ENCODE measurements around the gene ZNF396. TPM values are rescaled to one million over a fixed set of nuclear protein-coding genes. Genes with fewer than 3 reads are reported as not detected.

ZNF396 gene
- total and polyA plus RNA-seq, 9 of the 15 experiments (the other 6 are each of a cell fraction or from before 2014, with no cell fraction given) = 0.73 to 2.3 (median 1.9) TPM

DNA sequence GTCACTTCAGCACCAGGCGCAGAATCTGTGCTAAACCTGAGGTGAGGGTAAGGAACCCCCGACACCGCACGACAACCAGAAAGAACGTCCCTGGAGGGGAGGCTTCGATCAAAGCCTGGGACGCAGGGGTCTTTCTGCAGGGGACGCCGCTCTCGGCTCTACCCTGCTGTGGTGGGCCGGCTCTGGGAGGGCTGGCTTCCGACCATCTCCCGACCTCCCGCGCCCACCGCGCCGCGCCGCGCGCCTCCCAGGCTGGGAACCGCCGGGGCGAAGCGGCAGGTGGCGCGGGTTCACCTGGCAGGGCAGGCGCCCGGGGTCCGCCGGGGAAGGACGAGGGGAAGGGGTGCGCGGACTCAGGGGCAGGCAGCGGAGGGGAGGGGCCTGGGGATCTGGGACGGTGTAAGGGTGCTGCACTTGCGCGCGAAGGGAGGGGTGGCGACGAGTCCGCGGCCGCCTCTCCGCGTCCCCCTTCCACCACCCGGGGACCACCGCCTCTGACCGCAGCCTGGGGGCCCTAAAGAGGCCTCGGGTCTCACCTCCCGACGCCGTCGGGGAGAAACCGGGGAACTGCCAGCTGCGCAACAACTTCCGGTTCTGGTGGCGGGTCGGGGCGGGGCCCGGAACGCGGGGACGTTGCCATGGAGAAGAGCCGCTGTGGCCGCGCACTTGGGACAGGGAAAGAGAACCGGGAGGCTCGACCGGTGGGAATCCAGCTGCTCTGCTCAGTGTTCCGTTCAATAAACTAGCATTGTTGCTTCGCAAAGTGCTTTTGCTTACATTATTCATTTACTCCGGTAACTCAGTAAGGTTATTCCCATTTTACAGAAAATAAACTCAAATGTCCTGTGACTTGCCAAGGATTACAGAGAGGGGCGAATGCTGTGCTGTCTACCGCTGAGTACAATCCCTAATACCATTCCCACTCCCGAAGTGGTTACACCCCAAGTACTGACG is at the start of gene ZNF396 (continued):
- TF ChIP-seq, protein P1, sequence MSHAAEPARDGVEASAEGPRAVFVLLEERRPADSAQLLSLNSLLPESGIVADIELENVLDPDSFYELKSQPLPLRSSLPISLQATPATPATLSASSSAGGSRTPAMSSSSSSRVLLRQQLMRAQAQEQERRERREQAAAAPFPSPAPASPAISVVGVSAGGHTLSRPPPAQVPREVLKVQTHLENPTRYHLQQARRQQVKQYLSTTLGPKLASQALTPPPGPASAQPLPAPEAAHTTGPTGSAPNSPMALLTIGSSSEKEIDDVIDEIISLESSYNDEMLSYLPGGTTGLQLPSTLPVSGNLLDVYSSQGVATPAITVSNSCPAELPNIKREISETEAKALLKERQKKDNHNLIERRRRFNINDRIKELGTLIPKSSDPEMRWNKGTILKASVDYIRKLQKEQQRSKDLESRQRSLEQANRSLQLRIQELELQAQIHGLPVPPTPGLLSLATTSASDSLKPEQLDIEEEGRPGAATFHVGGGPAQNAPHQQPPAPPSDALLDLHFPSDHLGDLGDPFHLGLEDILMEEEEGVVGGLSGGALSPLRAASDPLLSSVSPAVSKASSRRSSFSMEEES (CRISPR knock-in tag; IDR thresholded peaks at IDR 0.05) = no peak
- TF ChIP-seq CBFA2T2 (conservative IDR thresholded peaks at IDR 0.05) (no peak), SRF (CRISPR knock-in tag; IDR thresholded peaks at IDR 0.05) (no peak), ZNF134 (CRISPR knock-in tag; conservative IDR thresholded peaks at IDR 0.05) (no peak), MYBL2 (IDR thresholded peaks at IDR 0.05; ENCODE audit: low read depth) (no peak), MYBL2 (CRISPR knock-in tag; IDR thresholded peaks at IDR 0.05; ENCODE audit: borderline replicate concordance) (no peak), CAMTA2 (CRISPR knock-in tag; conservative IDR thresholded peaks at IDR 0.05) (no peak), ZNF699 (CRISPR knock-in tag; IDR thresholded peaks at IDR 0.05; ENCODE audit: insufficient replicate concordance) (no peak), TBL1XR1 (IDR thresholded peaks at IDR 0.05; ENCODE audit: low read length in 2 of 2) (no peak), ZNF76 (CRISPR knock-in tag; IDR thresholded peaks at IDR 0.05; ENCODE audit: borderline replicate concordance) (no peak), YBX1 (IDR thresholded peaks at IDR 0.05) (no peak), ELF4 (CRISPR knock-in tag; IDR thresholded peaks at IDR 0.05) (0 out of 2 replicates have a peak, but pooled peaks have one; percentile 70), LARP7 (IDR thresholded peaks at IDR 0.05) (no peak), SIN3A (IDR thresholded peaks at IDR 0.05; ENCODE audit: borderline replicate concordance in 2 of 2, control insufficient read depth in 1 of 2, low read depth in 2 of 2, low read length in 2 of 2) (peak; percentile 95 to 96; a peak in 3 of 4 replicates), ZNF507 (tag; conservative IDR thresholded peaks at IDR 0.05) (no peak), SREBF2 (CRISPR knock-in tag; IDR thresholded peaks at IDR 0.05) (no peak), ZNF584 (CRISPR knock-in tag; IDR thresholded peaks at IDR 0.05; ENCODE audit: low read depth) (no peak), C11orf30 (IDR thresholded peaks at IDR 0.05; ENCODE audit: low read depth) (no peak; the same call in 1 of the 2 replicates), ZNF184 (CRISPR knock-in tag; IDR thresholded peaks at IDR 0.05) (no peak)
- TF ChIP-seq, protein P2, sequence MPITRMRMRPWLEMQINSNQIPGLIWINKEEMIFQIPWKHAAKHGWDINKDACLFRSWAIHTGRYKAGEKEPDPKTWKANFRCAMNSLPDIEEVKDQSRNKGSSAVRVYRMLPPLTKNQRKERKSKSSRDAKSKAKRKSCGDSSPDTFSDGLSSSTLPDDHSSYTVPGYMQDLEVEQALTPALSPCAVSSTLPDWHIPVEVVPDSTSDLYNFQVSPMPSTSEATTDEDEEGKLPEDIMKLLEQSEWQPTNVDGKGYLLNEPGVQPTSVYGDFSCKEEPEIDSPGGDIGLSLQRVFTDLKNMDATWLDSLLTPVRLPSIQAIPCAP (CRISPR knock-in tag; IDR thresholded peaks at IDR 0.05; ENCODE audit: borderline replicate concordance) = no peak
- TF ChIP-seq, protein P3, sequence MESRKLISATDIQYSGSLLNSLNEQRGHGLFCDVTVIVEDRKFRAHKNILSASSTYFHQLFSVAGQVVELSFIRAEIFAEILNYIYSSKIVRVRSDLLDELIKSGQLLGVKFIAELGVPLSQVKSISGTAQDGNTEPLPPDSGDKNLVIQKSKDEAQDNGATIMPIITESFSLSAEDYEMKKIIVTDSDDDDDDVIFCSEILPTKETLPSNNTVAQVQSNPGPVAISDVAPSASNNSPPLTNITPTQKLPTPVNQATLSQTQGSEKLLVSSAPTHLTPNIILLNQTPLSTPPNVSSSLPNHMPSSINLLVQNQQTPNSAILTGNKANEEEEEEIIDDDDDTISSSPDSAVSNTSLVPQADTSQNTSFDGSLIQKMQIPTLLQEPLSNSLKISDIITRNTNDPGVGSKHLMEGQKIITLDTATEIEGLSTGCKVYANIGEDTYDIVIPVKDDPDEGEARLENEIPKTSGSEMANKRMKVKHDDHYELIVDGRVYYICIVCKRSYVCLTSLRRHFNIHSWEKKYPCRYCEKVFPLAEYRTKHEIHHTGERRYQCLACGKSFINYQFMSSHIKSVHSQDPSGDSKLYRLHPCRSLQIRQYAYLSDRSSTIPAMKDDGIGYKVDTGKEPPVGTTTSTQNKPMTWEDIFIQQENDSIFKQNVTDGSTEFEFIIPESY (CRISPR knock-in tag; IDR thresholded peaks at IDR 0.05) = no peak
- TF ChIP-seq, protein P4, sequence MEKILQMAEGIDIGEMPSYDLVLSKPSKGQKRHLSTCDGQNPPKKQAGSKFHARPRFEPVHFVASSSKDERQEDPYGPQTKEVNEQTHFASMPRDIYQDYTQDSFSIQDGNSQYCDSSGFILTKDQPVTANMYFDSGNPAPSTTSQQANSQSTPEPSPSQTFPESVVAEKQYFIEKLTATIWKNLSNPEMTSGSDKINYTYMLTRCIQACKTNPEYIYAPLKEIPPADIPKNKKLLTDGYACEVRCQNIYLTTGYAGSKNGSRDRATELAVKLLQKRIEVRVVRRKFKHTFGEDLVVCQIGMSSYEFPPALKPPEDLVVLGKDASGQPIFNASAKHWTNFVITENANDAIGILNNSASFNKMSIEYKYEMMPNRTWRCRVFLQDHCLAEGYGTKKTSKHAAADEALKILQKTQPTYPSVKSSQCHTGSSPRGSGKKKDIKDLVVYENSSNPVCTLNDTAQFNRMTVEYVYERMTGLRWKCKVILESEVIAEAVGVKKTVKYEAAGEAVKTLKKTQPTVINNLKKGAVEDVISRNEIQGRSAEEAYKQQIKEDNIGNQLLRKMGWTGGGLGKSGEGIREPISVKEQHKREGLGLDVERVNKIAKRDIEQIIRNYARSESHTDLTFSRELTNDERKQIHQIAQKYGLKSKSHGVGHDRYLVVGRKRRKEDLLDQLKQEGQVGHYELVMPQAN (IDR thresholded peaks at IDR 0.05; ENCODE audit: borderline replicate concordance) = peak; percentile 85

All from K562 (cell line).